CD4-positive, alpha-beta T cell treated with Interleukin-10 for 1 hour (primary cell): Measurements from ENCODE around the gene SLC39A7.

ENCODE experiments used
- DNase-seq: peaks from one replicate; pipeline ENCODE4 v3.0.0-alpha.2; 2020

The SLC39A7 gene

GRCh38 chr6:33243476-33243875, 42.8 kb downstream of the SLC39A7 start:
- DNase-seq = no peak

DNA sequence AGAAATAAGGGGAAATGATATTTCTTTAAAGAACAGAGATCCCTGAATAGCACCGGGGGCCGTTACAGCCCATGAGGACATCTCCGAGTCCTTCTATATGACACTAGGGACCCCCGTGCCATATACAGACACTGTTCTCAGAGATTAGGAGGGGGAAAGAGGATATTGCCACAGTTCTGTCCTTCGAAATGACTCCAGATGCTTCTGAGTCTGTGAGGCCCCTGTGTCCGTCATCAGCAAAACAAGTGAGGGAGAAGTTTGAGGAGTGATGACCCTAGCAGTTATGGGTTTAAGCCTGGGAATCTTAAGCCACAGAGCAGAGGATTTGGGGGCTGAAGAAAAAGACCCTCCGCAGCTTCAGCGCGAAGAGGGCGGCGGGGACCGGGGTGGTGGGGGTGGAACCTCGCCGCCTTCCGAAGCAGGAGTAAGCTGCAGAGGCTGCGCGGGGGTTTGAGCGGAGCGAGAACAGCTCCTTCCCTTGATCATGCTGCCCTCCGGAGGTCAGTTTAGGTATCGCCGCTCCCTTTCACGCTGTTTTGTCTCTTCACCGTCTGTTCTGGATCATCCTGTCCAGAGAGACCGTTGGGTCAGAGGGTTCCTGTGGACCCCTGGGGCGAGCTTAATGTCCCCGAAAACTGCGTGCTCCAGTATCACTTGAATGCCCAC, 47.4 kb downstream of the SLC39A7 start:
- DNase-seq = peak; percentile 91

- DNase-seq = no peak
Measured at GRCh38 chr6:33248643-33248931, 47.9 kb downstream of the SLC39A7 start.

DNA sequence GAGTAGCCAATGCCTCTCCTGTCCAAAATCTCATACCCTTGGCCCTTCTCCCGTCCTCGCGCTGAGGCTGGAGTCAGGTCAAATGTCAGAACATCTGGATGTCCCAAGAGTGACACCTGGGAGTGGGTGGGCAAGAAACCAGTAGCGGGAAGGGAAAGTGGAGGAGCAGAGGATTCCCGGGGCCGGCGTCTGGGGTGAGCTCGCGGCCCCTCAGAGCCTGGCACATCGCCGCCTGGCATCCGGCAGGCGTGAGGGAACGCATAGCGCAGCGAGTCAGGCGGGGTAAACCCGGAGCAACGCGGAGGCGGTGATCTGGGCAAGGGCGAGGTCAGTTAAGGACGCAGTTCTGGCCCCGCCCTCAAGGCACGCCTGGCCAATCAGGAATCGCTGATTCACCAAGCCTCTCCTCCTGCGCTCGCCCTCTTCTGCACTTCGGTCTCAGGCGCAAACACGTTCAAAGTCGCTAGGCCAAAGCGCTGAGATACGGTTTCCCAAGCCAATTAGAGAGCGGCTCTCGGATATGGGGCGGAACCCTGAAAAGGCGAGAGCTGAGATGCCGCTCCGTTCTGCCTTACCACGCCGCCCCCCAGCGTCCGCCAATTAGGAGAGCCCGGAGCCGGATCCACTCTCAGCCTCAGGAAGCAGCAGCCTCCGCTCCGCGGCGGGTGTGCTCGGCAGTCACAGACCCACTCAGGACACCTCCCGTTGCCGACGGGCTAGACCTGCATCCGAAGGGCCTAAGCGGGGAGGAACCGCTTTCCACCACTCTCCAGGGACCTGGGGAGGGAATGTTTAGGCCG, 48.5 kb downstream of the SLC39A7 start:
- peak; percentile 99 for DNase-seq

- DNase-seq = no peak
Measured at GRCh38 chr6:33249732-33250630, 49.3 kb downstream of the SLC39A7 start.

DNA sequence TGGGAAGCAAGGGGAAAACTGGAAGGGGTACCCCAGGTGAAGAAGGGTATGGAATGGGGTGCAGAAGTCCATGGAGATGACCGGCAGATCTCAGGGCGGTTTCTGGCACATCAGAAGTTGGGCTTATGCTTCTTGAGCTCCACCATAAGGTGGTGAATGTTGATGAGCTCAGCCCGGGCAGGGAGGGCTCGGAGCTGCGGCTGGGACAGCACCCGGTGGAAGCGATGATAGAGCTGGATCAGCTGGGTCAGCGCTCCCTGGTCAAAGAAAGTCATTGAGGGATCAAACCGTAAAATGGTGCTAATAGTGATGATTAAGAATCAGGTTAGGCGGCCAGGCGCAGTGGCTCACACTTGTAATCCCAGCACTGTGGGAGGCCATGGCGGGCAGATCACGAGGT, 50.1 kb downstream of the SLC39A7 start:
- DNase-seq = no peak

DNA sequence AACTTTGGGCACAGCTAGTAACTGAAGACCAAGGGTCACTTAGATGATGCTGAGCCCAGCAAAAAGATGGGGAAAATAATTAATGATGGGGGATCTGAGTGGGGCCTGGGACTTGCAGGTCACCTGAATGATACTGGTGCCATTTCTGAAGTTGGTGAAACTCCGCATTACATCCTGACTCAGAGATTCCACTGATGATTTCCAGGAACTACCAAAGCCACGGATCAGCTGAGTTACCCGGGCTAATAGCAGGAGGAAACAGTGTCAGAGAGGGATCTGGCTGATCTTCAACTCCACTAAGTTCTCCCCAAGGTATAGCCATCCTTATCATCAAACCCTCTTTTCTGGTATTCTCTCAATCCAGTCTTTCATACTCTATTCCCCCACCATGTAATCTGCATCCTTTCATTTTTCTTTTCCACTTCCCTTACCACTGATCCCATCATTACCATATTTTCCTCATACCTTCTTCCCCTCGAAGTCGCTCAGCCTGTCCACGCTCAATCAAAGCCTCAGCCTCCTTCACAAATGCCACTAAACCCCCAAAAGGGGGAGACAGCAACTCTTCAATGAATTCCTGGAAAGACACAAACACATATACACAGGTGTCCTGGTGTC, 50.8 kb downstream of the SLC39A7 start:
- no peak for DNase-seq

DNA sequence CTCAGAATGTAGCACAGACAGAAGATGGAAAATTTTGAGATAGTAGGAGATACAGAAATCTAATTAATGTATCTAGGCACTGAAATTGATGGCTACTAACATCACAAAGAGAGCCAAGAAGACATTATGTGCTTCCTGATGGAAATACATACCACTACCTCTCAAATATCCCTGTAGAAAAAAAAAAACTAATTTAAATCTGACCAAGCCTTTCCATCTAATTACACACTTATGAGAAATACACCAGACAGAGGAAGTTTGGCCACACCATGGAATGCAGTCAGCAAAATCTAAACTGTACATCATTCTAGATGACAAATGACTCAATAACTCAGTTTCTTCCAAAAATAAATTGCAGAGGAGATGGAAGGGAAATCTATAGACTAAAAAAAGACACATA, 52.1 kb downstream of the SLC39A7 start:
- DNase-seq = no peak
